Subcutaneous abdominal adipose tissue (tissue), 5 donors: ENCODE measurements around the gene PEX11B.

ENCODE experiments used
- H3K27ac ChIP-seq: one replicate; pipeline ENCODE4 v1.7.0; 2013; ENCODE audit warnings: low read depth, mild to moderate bottlenecking, inconsistent platforms, low read length, moderate library complexity
- H3K27me3 ChIP-seq, 5 donors: one replicate each; pipeline ENCODE4 v1.7.0; 2013; ENCODE audit warnings: low read length in 5 of 5, inconsistent platforms in 1 of 5; ENCODE audit not compliant: control insufficient read depth in 5 of 5, insufficient read depth in 4 of 5
- H3K36me3 ChIP-seq, 5 donors: one replicate each; pipeline ENCODE4 v1.7.0; 2013; ENCODE audit warnings: low read length in 5 of 5; ENCODE audit not compliant: control insufficient read depth in 5 of 5, insufficient read depth in 5 of 5
- H3K4me1 ChIP-seq, 5 donors: one replicate each; pipeline ENCODE4 v1.7.0; 2013; ENCODE audit warnings: low read length in 5 of 5, mild to moderate bottlenecking in 3 of 5, moderate library complexity in 1 of 5; ENCODE audit not compliant: control insufficient read depth in 5 of 5, insufficient read depth in 5 of 5
- H3K4me3 ChIP-seq, 5 donors: one replicate each; pipeline ENCODE4 v1.7.0; 2013; ENCODE audit warnings: low read length in 5 of 5, low read depth in 1 of 5
- H3K9ac ChIP-seq, 5 donors: one replicate each; pipeline ENCODE4 v1.7.0; 2013; ENCODE audit warnings: low read length in 5 of 5, mild to moderate bottlenecking in 4 of 5, moderate library complexity in 3 of 5
- H3K9me3 ChIP-seq, 5 donors: one replicate each; pipeline ENCODE4 v1.7.0; 2013; ENCODE audit warnings: low read length in 5 of 5; ENCODE audit not compliant: control insufficient read depth in 5 of 5
- donor health status: healthy.
- donor health status: healthy.
- donor health status: healthy.
- donor health status: healthy.
- donor health status: healthy.

The PEX11B gene

GRCh38 chr1:145916745-145917144 lies 1.8 kb downstream of the PEX11B start:
- H3K4me3 ChIP-seq, result no peak overlapping the region
- no peak overlapping the region for H3K27ac ChIP-seq
- H3K27me3 ChIP-seq, result no peaks in the 10 kb centered on the region
- H3K9me3 ChIP-seq, result no peaks in the 10 kb centered on the region
- H3K36me3 ChIP-seq, result peaks cover 13 to 49% (median 19%) of the 10 kb centered on the region in 5 donors
- peaks cover 11 to 29% (median 26%) of the 10 kb centered on the region in 5 donors for H3K4me1 ChIP-seq
- no peak overlapping the region for H3K9ac ChIP-seq

DNA sequence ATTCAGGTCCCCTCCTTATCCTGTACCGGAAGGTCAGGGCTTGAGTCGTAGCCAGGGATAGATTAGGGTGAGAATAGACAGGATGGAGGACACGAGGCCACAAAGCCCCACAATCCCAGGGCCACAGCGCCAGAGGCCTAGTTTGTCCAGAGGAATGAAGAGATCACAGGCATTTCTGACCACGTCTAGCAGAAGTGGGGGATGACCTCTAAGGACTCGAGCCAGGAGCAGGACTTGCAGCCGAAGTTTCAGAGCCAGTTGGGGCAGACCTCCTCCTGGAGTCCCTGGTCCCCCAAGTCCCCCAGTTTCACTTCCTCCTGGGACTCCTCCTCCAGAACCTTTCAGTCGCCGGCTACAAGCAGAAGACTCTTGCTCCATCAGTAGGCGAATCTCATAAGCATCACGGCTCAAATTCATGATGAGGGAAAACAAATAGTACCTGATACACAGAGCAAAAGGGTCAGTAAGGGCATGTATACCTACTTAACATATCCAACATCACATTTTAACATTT lies 6.3 kb downstream of the PEX11B start:
- H3K27ac ChIP-seq, result no peak overlapping the region
- no peak overlapping the region for H3K9ac ChIP-seq
- peaks cover 0 to 14% (median 5%) of the 10 kb centered on the region in 5 donors for H3K4me1 ChIP-seq
- peaks cover 21 to 62% (median 30%) of the 10 kb centered on the region in 5 donors for H3K36me3 ChIP-seq
- no peaks in the 10 kb centered on the region for H3K27me3 ChIP-seq
- H3K4me3 ChIP-seq, result no peak overlapping the region
- H3K9me3 ChIP-seq, result no peaks in the 10 kb centered on the region

DNA sequence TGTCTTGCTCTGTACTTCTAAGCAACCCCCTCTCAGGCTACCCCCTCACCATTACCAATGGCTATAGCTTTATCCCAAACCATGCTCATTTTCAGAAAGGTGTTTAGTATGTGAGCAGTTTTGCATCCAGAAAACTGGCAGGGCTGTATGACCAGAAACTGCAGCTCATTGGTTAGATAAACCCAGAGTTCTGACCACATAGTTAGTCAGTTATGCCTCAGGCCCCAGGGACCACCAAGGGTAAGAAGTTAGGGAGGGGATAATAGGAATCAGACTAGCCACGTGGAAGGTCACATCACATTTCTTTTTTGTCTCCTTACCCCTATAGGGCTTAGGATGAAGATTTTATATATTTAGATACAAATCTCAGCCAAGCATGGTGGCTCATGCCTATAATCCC lies 9.9 kb downstream of the PEX11B start:
- Histone ChIP-seq H3K27me3 (no peaks in the 10 kb centered on the region), H3K36me3 (peaks cover 15 to 31% (median 19%) of the 10 kb centered on the region in 5 donors), H3K4me3 (no peak overlapping the region), H3K9me3 (no peaks in the 10 kb centered on the region), H3K27ac (no peak overlapping the region), H3K9ac (no peak overlapping the region), H3K4me1 (peaks cover 0 to 14% (median 4%) of the 10 kb centered on the region in 5 donors)

GRCh38 chr1:145906954-145907753 lies 11.4 kb downstream of the PEX11B start:
- H3K9me3 ChIP-seq, result no peaks in the 10 kb centered on the region
- no peaks in the 10 kb centered on the region for H3K27me3 ChIP-seq
- peak overlapping the region in 1 of 5 donors; percentile 10 for H3K9ac ChIP-seq
- H3K36me3 ChIP-seq, result peaks cover 11 to 16% (median 15%) of the 10 kb centered on the region in 5 donors
- no peak overlapping the region for H3K4me3 ChIP-seq
- H3K4me1 ChIP-seq, result peaks cover 0 to 14% (median 4%) of the 10 kb centered on the region in 5 donors
- H3K27ac ChIP-seq, result no peak overlapping the region

DNA sequence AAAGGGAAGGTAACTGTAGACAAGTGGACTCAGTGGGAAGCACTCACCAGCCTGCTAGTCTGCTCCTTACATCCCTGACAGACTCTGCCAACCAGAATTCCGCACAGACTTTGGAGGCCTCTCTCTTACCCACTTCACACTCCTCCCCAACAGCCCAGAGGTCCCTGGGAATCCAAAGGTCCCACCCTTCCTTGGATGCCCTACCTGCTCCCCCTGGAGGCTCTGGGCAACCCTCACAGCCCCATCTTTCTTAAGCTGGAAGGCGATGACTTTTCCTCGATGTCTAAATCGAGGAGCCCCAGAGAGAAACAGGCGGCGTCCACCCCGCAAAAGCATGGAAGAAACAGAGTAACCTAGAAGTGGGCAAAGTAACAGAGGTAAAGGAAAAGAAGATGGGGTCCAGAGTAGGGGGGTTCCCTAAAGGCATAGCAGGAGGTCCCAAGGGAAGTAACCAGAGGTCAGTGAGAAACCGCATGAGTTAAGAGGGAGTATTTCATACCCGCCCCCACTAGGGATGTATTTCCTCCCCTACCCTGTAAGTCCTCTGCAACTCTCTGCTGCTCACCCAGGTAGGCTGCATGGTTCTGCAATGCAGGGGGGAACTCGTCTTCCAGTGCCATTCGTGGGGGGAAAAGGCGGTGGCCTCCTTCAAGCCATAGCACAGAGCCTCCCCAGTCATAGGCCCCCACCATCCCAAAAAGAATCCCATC lies 17.1 kb downstream of the PEX11B start:
- no peaks in the 10 kb centered on the region for H3K27me3 ChIP-seq
- H3K27ac ChIP-seq, result no peak overlapping the region
- no peaks in the 10 kb centered on the region for H3K4me1 ChIP-seq
- no peak overlapping the region for H3K9ac ChIP-seq
- no peaks in the 10 kb centered on the region for H3K36me3 ChIP-seq
- no peak overlapping the region for H3K4me3 ChIP-seq
- no peaks in the 10 kb centered on the region for H3K9me3 ChIP-seq

GRCh38 chr1:145898756-145899155 lies 19.8 kb downstream of the PEX11B start:
- H3K27ac ChIP-seq, result no peak overlapping the region
- no peaks in the 10 kb centered on the region for H3K9me3 ChIP-seq
- H3K4me3 ChIP-seq, result no peak overlapping the region
- no peaks in the 10 kb centered on the region for H3K27me3 ChIP-seq
- no peak overlapping the region for H3K9ac ChIP-seq
- H3K36me3 ChIP-seq, result no peaks in the 10 kb centered on the region
- H3K4me1 ChIP-seq, result no peaks in the 10 kb centered on the region

GRCh38 chr1:145897969-145898368 lies 20.5 kb downstream of the PEX11B start:
- no peaks in the 10 kb centered on the region for H3K36me3 ChIP-seq
- no peaks in the 10 kb centered on the region for H3K27me3 ChIP-seq
- H3K9me3 ChIP-seq, result no peaks in the 10 kb centered on the region
- H3K9ac ChIP-seq, result no peak overlapping the region
- peaks cover 0 to 1% (median 0%) of the 10 kb centered on the region in 5 donors for H3K4me1 ChIP-seq
- H3K4me3 ChIP-seq, result no peak overlapping the region
- no peak overlapping the region for H3K27ac ChIP-seq

GRCh38 chr1:145895471-145895870 lies 23.0 kb downstream of the PEX11B start:
- Histone ChIP-seq H3K4me1 (peaks cover 0 to 23% (median 17%) of the 10 kb centered on the region in 5 donors), H3K4me3 (no peak overlapping the region), H3K9ac (peak overlapping the region in 1 of 5 donors; percentile 33), H3K36me3 (no peaks in the 10 kb centered on the region), H3K9me3 (no peaks in the 10 kb centered on the region), H3K27me3 (no peaks in the 10 kb centered on the region), H3K27ac (no peak overlapping the region)

DNA sequence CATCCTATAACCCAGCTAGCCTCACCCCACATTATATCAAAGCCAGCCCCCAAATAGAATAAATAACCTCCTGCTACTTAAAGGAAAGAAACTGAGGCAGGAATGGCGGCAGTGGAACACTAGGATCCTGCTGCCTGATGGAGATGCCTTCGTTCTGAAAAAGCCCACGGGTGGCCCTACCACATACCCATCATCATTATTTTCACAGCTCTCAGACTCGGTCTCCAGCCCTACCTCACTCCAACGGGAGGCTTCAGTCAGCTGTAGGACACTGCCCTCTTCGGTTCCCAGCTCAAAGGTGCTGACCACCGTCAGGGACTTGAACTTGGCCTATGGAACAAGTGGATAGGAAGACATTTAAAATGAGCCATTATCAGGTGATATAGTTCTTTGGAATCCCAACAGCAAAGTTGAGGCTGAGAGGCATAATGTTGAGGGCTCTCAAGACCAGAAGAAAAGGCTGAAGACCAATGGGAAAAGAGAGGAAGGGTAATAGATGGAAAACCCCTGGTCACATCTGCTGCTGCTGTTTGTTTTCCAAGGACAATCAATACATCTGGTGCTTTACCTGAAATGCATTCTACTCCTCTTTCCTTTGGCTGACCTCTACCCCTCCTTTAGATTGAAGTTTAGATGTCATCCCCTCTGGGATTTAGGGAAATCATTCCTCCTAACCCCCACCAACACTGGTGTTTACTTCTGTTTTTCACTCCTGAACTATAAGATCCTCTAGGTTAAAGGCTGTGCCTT lies 25.0 kb downstream of the PEX11B start:
- H3K9ac ChIP-seq, result no peak overlapping the region

More for the DNA sequence above, 25.0 kb downstream of the PEX11B start:
- Histone ChIP-seq H3K36me3 (no peaks in the 10 kb centered on the region), H3K27ac (no peak overlapping the region), H3K4me3 (no peak overlapping the region), H3K27me3 (no peaks in the 10 kb centered on the region), H3K9me3 (no peaks in the 10 kb centered on the region), H3K4me1 (peaks cover 0 to 26% (median 23%) of the 10 kb centered on the region in 5 donors)
